Natural killer cell (primary cell): ENCODE data around the gene MAP3K15. TPM values are rescaled to one million over a fixed set of nuclear protein-coding genes. Genes with fewer than 3 reads are reported as not detected.

Source experiments
- ATAC-seq, 3 donors: fragments of 150-1000 bp in 2 of 3; fragments of 200-7000 bp in 1 of 3; cut with Tn5 transposase; 1 replicate in 1 of 3; 2 replicates in 2 of 3; pipeline ENCODE4 v1.10.0; 2021; ENCODE audit warnings: mild to moderate bottlenecking in 2 of 3, moderate library complexity in 2 of 3
- DNase-seq, 2 donors: peaks; one replicate each; pipeline versions ENCODE4 v3.0.0 to v3.0.0-alpha.2; 2013 to 2021; ENCODE audit warnings: mixed read lengths in 1 of 2
- H3K27ac ChIP-seq: one replicate; pipeline ENCODE4 v1.5.1; 2013; ENCODE audit warnings: mild to moderate bottlenecking, low read length
- H3K27me3 ChIP-seq: one replicate; pipeline ENCODE4 v1.6.1; 2013; ENCODE audit warnings: low read length; ENCODE audit not compliant: control insufficient read depth, insufficient read depth
- H3K36me3 ChIP-seq: one replicate; pipeline ENCODE4 v1.6.1; 2013; ENCODE audit warnings: low read length; ENCODE audit not compliant: control insufficient read depth, insufficient read depth
- H3K4me1 ChIP-seq: one replicate; pipeline ENCODE4 v1.6.1; 2013; ENCODE audit warnings: low read length; ENCODE audit not compliant: control insufficient read depth, insufficient read depth
- H3K4me3 ChIP-seq: one replicate; pipeline ENCODE4 v1.5.1; 2013; ENCODE audit warnings: low read length
- H3K9me3 ChIP-seq: one replicate; pipeline ENCODE4 v1.6.1; 2013; ENCODE audit warnings: low read length; ENCODE audit not compliant: control insufficient read depth, insufficient read depth
- H3K27ac Mint-ChIP-seq, 2 donors: one replicate each; pipeline ENCODE4 v1.8.0; 2022; ENCODE audit warnings: mild to moderate bottlenecking in 2 of 2, mixed read lengths in 2 of 2, moderate library complexity in 1 of 2
- H3K27me3 Mint-ChIP-seq, 2 donors: one replicate each; pipeline ENCODE4 v1.8.0; 2022; ENCODE audit warnings: low read depth in 2 of 2, mixed read lengths in 2 of 2
- H3K36me3 Mint-ChIP-seq: one replicate; pipeline ENCODE4 v1.8.0; 2022; ENCODE audit warnings: mixed read lengths
- H3K4me1 Mint-ChIP-seq, 2 donors: one replicate each; pipeline ENCODE4 v1.8.0; 2022; ENCODE audit warnings: mixed read lengths in 2 of 2
- H3K4me3 Mint-ChIP-seq: one replicate; pipeline ENCODE4 v1.8.0; 2022; ENCODE audit warnings: mild to moderate bottlenecking, moderate library complexity, mixed read lengths
- H3K9me3 Mint-ChIP-seq, 2 donors: one replicate each; pipeline ENCODE4 v1.8.0; 2022; ENCODE audit warnings: mixed read lengths in 2 of 2
- WGBS: methylation state at CpG from one replicate; pipeline ENCODE4 v1.1.7; 2013; ENCODE audit warnings: missing lambda C conversion rate; ENCODE audit not compliant: insufficient coverage; 5-methylcytosine and 5-hydroxymethylcytosine counted together
- intact Hi-C: fragments of 100-400 bp; cut with micrococcal nuclease; formaldehyde crosslinking; loops from one replicate; pipeline ENCODE4 v1.14.2; 2022
- total RNA-seq, 4 donors: library from RNA; stranded (reverse); fragments of 120-200 nt in 1 of 4; gene quantifications; one replicate each; pipeline versions ENCODE4 v1.2.3 to v1.2.4, GENCODE V29; 2013 to 2022
- TF ChIP-seq, protein P1 (sequence below): fragments of 200-600 bp; IDR thresholded peaks from one replicate; pipeline ENCODE4 v1.8.0; 2022; ENCODE audit warnings: antibody characterized with exemption

MAP3K15 gene
- total RNA-seq, 3 donors from 2014 or later (not counting 1 experiment from before 2014, with no cell fraction given), result 0.18 TPM; not detected in 2

DNA sequence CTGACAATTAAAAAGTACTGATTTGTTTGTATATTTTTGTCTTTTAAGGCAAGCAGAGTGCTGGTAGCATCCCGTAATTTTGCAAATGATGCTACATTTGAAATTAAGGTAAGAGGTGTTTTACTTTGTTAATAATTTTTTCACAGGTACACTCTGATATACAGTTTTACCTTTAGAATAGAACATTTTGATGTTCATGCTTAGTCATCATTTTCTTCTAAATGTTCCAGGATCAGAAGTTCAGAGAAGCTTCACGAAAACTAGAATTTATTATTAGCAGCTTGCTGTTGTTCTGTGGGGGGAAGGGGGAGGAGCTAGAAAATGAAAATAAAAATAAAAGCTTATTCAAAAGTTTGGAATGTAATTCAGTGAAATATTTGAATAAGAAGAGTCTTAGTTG lies 166.0 kb downstream of the MAP3K15 start:
- Histone ChIP-seq H3K27me3 (no peaks in the 10 kb centered on the region), H3K4me1 (peaks cover 41% of the 10 kb centered on the region), H3K27ac (no peak overlapping the region), H3K9me3 (no peaks in the 10 kb centered on the region), H3K4me3 (no peak overlapping the region), H3K36me3 (peaks cover 20% of the 10 kb centered on the region)
- H3K36me3 Mint-ChIP-seq, result no peaks in the 10 kb centered on the region
- H3K27ac Mint-ChIP-seq, result peak overlapping the region; percentile 79 to 91
- H3K27me3 Mint-ChIP-seq, result no peaks in the 10 kb centered on the region
- intact Hi-C loops, result loop anchor here (10.0 kb wide), 1 partner anchor 674 kb away; the partner anchor contains the start of gene RS1
- TF ChIP-seq, protein P1, sequence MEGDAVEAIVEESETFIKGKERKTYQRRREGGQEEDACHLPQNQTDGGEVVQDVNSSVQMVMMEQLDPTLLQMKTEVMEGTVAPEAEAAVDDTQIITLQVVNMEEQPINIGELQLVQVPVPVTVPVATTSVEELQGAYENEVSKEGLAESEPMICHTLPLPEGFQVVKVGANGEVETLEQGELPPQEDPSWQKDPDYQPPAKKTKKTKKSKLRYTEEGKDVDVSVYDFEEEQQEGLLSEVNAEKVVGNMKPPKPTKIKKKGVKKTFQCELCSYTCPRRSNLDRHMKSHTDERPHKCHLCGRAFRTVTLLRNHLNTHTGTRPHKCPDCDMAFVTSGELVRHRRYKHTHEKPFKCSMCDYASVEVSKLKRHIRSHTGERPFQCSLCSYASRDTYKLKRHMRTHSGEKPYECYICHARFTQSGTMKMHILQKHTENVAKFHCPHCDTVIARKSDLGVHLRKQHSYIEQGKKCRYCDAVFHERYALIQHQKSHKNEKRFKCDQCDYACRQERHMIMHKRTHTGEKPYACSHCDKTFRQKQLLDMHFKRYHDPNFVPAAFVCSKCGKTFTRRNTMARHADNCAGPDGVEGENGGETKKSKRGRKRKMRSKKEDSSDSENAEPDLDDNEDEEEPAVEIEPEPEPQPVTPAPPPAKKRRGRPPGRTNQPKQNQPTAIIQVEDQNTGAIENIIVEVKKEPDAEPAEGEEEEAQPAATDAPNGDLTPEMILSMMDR, result no peak
- no peaks in the 10 kb centered on the region for H3K9me3 Mint-ChIP-seq
- H3K4me3 Mint-ChIP-seq, result no peak overlapping the region
- ATAC-seq (no peak), DNase-seq (no peak)
- H3K4me1 Mint-ChIP-seq, result peaks cover 9 to 29% of the 10 kb centered on the region in 2 donors
- WGBS, result no CpG with 5 or more reads among the region's 2 CpGs

DNA sequence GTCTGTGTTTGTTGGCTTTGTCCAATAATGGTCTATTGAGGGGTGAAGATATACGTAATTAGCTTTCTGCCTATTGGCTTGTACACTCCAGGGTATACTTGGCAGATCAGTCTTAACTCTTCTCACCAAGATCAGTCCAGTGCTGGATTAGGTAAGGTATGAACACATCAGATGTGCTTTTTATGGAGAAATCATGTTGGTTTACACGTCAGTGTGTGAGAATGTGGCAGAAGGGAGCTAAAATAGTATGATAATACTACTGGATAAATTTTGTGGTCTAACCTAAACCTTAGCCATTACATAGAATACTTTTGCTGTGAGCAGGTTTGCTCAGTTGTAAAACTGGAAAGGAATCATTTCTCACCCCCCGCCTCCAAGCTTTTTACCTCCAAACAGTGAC lies 167.4 kb downstream of the MAP3K15 start:
- intact Hi-C loops, result loop anchor here (10.0 kb wide), 1 partner anchor 673 kb away; the partner anchor contains the start of gene RS1
- no peaks in the 10 kb centered on the region for H3K9me3 Mint-ChIP-seq
- ATAC-seq (no peak), DNase-seq (no peak)
- Histone ChIP-seq H3K27ac (no peak overlapping the region), H3K9me3 (no peaks in the 10 kb centered on the region), H3K4me3 (no peak overlapping the region), H3K4me1 (peaks cover 45% of the 10 kb centered on the region), H3K27me3 (no peaks in the 10 kb centered on the region), H3K36me3 (peaks cover 12% of the 10 kb centered on the region)
- WGBS, result 40% methylated on average over 1 of the region's 3 CpGs
- no peaks in the 10 kb centered on the region for H3K36me3 Mint-ChIP-seq
- no peak overlapping the region for H3K27ac Mint-ChIP-seq
- H3K4me3 Mint-ChIP-seq, result no peak overlapping the region
- H3K4me1 Mint-ChIP-seq, result peaks cover 14 to 36% of the 10 kb centered on the region in 2 donors
- TF ChIP-seq, protein P1, result no peak
- peaks cover 0 to 4% of the 10 kb centered on the region in 2 donors for H3K27me3 Mint-ChIP-seq

DNA sequence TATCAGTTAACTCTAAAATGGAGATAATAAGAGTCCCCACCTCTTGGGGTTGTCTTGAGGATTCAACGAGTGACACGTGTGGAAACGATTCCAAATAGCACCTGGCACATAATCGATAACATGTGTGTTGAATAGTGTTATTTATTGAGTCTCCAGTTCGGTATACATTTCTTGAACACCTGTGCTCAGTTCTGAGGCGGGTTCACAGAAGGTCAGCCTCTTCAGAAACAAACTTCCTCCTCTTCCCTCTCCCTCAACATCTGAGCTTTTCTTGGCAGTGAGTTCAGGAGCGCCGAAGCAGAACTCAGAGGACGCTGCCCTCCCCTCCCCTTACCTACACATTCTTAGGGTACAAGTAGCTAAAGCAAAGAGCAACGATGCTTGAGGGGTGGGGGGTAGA lies 170.6 kb downstream of the MAP3K15 start:
- ATAC-seq (no peak), DNase-seq (no peak)
- H3K27me3 Mint-ChIP-seq, result peaks cover 0 to 13% of the 10 kb centered on the region in 2 donors
- no peaks in the 10 kb centered on the region for H3K36me3 Mint-ChIP-seq
- TF ChIP-seq, protein P1, result no peak
- H3K27ac ChIP-seq, result peak overlapping the region; percentile 80
- no peaks in the 10 kb centered on the region for H3K27me3 ChIP-seq
- peak overlapping the region; percentile 92 for H3K4me3 Mint-ChIP-seq
- intact Hi-C loops, result loop anchor here (10.0 kb wide), 1 partner anchor 670 kb away; the partner anchor contains the start of gene RS1
- no peaks in the 10 kb centered on the region for H3K9me3 Mint-ChIP-seq
- no peaks in the 10 kb centered on the region for H3K9me3 ChIP-seq
- H3K4me1 ChIP-seq, result peaks cover 20% of the 10 kb centered on the region
- H3K36me3 ChIP-seq, result no peaks in the 10 kb centered on the region
- WGBS, result 0% methylated on average over 4 of the region's 10 CpGs
- H3K27ac Mint-ChIP-seq, result peak overlapping the region; percentile 80 to 93
- H3K4me1 Mint-ChIP-seq, result peaks cover 6 to 22% of the 10 kb centered on the region in 2 donors
- peak overlapping the region; percentile 74 for H3K4me3 ChIP-seq
